GM18498 (cell line): Measurements from ENCODE around the gene CYB5R4.
A peak's percentile ranks its signal among the peaks of the same experiment; 100 is the strongest.

Experiments used
- ATAC-seq: cut with Tn5 transposase; IDR thresholded peaks from one replicate; pipeline ENCODE4 v1.9.1; 2021; ENCODE audit warnings: mild to moderate bottlenecking, moderate library complexity; ENCODE audit not compliant: unreplicated experiment

The CYB5R4 gene

GRCh38 chr6:83859410-83860358 lies at the start of gene CYB5R4:
Gene CYB5R4, plus strand, starts transcription at chr6:83859689. Its CDS starts 94 bp downstream, at chr6:83859783.
- peak; percentile 99 for ATAC-seq

- no peak for ATAC-seq
Measured at GRCh38 chr6:83812595-83812994, 46.9 kb upstream of the CYB5R4 start.

GRCh38 chr6:83815631-83816272 lies 43.7 kb upstream of the CYB5R4 start:
- no peak for ATAC-seq

GRCh38 chr6:83822629-83823169 lies 36.8 kb upstream of the CYB5R4 start:
- ATAC-seq: no peak

GRCh38 chr6:83824388-83824801 lies 35.1 kb upstream of the CYB5R4 start:
- ATAC-seq: no peak

- no peak for ATAC-seq
Measured at GRCh38 chr6:83824831-83825230, 34.7 kb upstream of the CYB5R4 start.

- ATAC-seq: no peak
Measured at GRCh38 chr6:83827050-83827449, 32.4 kb upstream of the CYB5R4 start.

- no peak for ATAC-seq
Measured at GRCh38 chr6:83838727-83839126, 20.8 kb upstream of the CYB5R4 start.

GRCh38 chr6:83844170-83844569 lies 15.3 kb upstream of the CYB5R4 start:
- ATAC-seq: no peak

- no peak for ATAC-seq
Measured at GRCh38 chr6:83846291-83846690, 13.2 kb upstream of the CYB5R4 start.

- ATAC-seq: no peak
Measured at GRCh38 chr6:83847179-83847578, 12.3 kb upstream of the CYB5R4 start.

GRCh38 chr6:83849127-83849526 lies 10.4 kb upstream of the CYB5R4 start:
- no peak for ATAC-seq

GRCh38 chr6:83849610-83850009 lies 9.9 kb upstream of the CYB5R4 start:
- ATAC-seq: no peak

GRCh38 chr6:83852528-83853177 lies 6.8 kb upstream of the CYB5R4 start:
- no peak for ATAC-seq

- ATAC-seq: peak; percentile 60
Measured at GRCh38 chr6:83853178-83854000, 6.1 kb upstream of the CYB5R4 start, which contains the start of gene RIPPLY2. Gene RIPPLY2, plus strand, starts transcription at chr6:83853360. Its CDS starts 57 bp downstream, at chr6:83853417.

- peak; percentile 4 for ATAC-seq
Measured at GRCh38 chr6:83854001-83854501, 5.4 kb upstream of the CYB5R4 start.

- no peak for ATAC-seq
Measured at GRCh38 chr6:83854766-83855165, 4.7 kb upstream of the CYB5R4 start.

- ATAC-seq: no peak
Measured at GRCh38 chr6:83860359-83860755, 868 bp downstream of the CYB5R4 start.

- ATAC-seq: no peak
Measured at GRCh38 chr6:83860782-83861495, 1.4 kb downstream of the CYB5R4 start.
